Measurements from ENCODE around the gene COPRS.
"Not testable (repeated sequence)": the region's sequence is repeated elsewhere in the genome, so short reads cannot be mapped to it uniquely, and the experiment has no call there.

Gene COPRS

DNA sequence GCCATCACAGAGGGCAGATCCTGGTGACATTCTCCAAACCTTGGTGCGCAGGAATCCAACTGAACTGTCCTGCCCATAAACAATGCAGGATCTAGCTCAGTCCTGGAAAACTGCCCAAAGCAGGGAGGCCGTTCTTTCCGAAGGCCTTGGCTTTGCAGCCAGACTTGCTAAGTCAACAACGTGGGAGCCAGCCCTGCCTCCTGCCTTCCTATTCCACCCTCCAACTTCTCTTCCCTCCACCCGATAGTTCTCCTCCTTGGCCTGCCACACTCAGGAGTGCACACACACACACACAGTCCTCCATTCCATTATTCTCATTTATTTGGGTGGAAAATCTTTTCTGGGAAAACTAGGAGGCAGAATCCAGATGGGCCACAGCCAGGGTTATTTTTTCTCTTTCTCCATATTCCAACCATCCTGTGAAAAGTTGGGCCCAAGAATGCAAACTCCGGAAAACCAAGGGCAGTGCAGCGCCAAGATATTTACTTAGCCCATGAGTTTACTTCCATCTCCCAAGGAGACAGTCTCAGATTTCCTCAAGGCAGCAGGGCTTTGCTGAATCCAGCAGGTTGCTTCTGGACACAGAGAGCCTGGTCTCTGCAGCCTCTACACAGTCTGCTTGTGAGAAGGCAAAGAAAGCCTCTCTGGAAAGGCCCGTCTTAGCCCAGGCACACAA, 15.8 kb downstream of the COPRS start:
- no peak for DNase-seq

DNA sequence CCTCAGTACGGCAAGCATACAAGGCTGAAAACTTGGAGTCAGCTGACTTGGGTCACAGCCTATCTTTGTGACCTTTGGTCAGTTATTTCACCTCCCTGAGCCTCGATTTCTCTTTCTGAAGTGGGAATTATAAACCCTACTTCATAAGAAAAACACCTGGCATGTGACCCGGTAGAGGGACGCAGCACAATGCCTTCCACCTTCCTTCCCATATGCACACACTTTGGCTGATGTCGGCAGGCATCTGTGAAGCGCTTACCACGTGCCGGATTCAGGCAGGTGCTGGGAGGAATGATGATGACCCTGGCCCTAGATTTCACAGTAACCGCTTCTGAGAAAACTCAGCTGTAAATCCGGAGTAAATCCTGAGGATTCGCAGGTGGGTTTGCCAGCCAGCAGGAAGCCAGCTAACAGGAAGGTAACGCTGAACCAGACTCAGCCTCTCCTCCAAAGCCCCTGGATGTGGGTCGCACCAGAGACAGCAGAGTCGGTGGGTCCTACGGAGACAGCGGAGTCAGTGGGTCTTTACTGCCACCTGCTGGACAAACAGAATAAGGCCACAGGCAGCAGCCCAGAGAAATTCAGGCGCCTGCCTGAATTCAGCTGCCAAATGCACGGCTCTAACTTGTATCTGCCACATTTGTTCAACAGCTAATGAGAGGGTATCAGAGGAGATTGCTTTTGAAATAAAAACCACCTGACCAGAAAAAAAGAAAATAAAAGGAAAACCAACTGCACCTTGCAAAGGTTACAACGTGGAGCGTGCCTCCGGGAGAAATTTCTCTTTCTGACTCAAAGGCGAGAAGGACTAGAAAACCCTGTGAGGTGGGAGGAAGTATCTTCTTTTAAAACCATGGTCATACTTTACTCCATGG, 16.6 kb downstream of the COPRS start:
- peak; percentile 58 to 64 for DNase-seq

DNA sequence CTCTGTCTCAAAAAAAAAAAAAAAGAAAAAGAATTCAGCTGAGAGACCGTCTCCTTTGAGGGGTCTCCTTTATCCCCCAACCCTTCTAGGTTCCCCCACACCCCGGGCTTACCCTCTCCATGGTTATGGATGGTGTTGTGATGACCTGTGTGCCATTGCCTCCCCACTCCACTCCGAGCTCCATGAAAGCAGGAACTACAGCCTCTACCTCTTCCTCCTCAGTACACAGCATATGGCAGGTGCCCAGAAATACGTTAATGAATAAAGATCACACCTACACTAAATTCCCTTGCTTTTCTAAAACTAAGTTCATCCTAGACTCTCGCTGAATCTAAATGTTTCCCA, 17.2 kb downstream of the COPRS start:
- no peak for DNase-seq

DNA sequence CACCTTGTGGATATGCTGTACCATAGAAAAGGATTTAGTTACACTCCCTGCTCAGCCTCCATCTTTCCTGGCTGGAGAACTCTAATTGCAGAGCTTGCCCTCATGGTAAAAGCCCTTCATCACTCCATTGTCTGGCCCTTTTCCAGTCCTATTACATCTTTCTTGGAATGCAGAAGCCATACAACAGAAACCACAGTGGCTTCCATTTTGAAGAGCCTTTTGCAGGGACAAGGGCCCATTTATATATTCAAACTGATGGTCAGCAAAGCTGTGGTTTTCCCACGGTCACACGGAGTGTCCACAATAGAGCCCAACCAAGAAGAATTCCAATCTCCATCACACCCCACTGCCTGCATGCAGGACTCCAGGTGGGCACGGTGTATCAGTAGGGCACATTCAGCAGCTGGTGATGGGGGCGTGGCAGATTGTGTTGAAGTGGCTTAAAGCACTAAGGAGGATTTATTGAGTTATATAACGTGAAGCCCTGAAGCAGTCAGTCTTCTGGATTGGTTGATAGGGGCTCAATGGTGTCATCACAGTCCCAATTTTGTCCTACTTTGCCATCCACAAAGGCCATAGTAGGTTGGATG, 20.3 kb downstream of the COPRS start:
- DNase-seq: no peak

DNA sequence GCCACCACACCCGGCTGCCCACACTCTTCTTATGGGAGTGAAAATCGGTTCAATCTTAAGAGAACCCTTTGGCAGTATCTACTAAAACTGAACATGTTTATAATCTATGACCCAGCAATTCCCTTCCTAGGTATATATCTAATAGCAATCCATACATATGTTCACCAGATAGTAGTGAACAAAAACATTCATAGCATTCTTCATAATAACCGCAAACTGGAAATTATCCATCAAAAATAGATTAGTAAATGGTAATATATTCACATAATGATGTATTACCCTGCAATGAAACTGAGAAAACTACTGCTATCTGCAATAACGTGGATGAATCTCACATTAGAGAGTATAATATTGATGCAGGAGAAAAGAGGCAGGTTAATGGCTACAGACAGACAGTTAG, 23.1 kb downstream of the COPRS start:
- DNase-seq: no peak

DNA sequence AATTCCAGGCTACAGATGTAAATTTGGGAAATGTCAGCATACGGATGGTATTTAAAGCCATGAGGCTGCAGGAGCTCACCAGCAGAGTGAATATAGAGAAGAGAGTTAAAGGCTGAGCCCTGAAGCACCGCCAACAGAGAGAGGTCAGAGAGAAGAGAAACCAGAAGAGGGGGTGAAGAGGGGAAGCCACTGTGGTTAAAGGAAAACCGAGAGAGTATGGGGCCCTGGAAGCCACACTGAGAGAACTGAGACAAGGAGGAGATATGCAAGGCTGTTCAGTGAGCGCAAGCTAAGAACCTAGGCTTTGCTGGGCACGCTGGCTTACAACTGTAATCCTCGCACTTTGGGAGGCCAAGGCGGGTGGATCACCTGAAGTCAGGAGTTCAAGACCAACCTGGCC, 24.6 kb downstream of the COPRS start:
- DNase-seq: no peak

DNA sequence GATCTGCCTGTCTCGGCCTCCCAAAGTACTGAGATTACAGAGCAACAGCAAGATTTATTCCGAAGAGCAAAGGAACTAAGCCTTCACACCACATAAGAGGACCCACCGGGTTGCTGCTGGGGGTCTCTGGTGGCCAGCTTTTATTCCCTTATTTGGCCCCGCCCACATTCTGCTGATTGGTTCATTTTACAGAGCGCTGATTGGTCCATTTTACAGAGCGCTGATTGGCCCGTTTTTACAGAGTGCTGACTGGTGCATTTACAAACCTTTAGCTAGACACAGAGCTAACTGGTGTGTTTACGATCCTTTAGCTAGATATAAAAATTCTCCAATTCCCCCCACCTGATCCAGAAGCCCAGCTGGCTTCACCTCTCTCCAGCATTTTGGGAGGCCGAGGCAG, 26.3 kb downstream of the COPRS start:
- no peak for DNase-seq

DNA sequence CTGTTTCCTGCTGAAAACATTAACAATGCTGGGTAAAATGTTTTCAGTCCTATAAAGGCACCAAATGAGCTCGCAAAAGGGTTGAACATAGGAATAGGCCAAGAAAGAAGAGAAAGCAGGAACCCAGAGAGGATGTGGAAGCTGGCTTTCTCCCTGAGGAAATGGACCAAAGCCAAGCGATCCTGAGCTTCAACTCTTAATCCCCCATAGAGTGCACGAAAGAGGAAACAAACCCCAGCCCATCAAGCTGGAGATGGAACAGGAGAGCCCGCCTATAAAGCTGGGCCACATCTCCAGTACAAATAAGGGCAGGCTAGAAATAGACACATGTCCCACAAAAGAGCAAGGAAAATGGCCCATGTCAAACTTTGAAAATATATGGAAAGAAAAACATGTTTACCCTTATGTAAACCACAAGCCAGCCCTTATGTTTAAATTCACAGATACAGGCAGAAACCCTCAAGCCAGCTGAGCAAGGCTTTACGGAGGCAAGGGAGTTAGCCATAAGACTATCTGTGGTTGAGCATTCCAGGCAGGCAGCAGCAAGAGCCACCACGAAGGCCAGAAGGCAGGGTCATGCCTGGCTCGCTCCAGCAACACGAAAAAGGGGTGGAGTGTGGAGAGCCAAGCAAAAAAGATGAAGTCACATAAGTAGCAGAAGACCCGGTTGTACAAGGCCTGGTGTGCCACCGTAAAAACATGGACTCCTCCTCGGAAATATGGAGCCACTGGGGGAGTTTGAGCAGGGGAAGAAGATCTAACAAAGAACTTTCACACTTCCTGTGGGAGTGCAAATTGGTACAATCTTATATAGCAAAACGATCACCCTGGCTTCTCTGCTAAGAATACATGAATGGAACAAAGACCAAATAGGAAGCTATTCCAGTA, 27.8 kb downstream of the COPRS start:
- no peak for DNase-seq

DNA sequence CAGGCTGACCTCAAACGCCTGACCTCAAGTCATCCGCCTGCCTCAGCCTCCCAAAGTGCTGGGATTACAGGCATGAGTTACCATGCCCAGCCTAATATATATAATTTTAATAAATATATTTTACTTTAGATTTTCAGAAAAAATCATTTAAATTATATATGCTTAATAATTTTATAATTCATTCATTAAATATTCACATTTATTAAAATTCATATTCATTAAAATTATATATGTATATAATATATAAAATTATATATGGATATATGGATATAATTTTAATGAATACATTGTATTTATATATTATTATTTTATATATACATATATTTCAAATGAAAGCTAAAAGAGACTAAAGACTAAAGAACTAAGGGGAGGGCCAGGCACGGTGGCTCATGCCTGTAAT, 29.4 kb downstream of the COPRS start:
- DNase-seq: no peak

DNA sequence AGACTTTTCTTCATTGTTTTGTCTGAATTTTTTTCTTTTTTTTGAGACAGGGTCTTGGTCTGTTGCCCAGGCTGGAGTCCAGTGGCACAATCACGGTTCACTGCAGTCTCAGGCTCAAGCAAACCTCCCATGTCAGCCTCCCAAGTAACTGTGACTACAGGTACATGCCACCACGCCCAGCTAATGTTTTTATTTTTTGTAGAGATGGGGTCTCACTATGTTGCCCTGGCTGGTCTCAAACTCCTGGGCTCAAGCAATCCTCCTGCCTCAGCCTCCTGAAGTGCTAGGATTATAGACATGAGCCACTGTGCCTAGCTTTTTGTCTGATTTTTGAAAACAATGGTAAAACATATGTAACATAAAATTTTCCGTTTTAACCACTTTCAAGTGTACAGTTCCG, 30.1 kb downstream of the COPRS start:
- DNase-seq: not testable (repeated sequence)

DNA sequence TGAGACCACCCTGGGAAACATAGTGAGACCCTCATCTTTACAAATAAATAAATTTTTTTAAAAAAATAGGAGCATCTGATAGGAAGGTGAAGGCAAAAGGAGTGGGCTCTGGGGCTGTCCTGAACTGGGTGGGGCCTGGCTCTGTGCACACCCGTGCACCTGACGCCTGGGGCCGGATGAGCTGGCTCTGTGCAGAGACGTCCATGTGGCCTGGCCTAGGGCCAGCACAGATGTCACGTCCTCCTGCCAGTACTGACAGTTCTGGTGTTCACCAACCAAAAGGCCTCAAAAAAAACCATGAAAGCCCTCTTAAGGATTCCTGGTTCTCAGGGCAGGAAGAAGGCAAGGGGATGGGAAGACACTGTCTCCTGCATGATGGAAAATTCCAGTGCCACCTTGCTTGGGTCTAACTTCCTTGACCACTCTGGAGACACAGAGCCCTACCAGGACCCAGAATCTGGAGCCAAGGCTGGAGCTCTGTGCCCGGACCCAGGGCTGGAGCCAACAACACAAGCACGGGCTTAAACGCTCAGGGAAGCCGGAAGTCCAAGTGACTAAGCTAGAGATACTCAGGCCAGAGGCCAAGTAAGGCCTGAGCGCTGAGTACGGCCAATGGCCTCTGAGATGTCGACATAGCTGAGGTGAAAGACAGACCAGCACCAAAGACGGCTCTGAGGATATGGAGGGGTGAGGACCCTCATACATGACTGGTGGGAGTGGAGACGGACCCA, 32.9 kb downstream of the COPRS start:
- DNase-seq: no peak

DNA sequence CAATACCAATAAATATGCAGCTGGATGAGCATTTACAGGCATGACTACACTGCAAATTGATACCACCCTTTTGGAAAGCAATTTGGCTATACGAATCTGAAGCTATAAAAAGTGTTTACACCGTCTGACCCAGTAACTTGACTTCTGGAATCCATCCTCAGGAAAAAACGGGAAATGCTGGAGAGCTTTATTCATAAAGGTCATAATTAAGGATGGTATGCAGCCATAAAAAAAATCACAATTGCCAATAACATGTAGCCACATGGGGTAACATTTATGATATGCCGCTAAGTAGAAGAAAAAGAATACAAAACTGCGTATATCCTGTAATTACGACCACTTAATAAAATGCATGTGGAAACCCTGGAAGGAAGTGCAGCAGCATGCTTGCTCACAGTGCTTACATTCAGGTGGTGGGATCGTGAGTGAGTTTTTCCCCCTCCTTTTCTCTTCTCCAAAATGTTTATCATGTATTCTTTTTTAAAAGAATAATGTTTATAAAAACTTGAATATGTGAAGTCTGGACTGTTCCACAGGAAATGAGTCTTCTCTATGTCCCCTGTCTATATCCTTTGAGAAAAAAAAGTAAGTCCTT, 34.2 kb downstream of the COPRS start:
- no peak for DNase-seq

DNA sequence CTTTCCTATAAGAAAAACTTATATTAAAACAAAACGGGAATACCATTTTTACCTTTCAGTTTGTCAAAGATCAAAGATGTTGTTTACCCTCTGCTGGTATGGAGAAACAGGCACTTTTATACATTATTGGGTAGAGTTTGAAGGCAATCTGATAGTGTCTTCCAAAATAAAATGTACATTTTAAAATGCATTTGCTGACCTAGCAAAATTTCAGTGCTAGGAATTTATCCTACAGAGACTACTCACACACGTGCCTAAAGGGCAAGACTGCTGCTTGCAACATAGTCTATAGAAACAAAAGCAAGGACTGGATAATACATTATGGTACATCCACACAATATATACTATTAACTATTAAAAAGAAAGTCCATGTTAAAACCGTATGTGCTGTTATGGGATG, 36.0 kb downstream of the COPRS start:
- no peak for DNase-seq

DNA sequence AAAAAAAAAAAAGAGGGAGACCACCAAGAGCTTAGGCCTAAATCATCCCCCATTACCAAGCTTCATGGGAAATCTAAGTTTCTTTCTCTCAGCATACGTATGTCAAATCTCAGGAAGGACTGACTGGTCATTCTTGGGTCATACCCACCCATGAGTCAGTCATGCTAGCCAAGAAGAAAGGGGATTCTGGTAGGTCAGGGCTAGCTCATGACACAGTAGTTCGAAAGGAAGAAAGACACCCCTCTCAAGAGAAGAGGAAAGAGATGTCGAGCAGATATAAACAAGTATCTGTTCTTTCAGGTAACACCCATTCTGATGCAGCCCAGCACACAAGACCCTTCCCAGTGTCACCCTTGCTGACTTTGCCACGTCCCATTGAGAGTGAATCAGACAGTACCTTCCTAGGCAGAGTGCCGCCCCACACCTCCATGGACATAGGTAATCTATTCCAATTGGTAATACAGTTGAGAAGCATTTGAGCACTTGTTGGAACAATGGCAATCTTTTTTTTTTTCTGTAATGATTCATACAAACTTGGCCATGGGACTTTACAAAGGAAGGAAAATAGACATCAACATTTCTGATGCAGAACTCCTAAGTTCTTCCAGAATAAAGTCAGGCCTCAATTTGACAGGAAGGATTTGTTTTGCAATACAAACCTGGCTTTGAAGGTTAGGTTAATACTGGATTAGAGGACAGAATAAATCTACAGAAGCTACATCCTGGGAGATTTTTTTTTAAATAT, 38.2 kb downstream of the COPRS start:
- no peak for DNase-seq

DNA sequence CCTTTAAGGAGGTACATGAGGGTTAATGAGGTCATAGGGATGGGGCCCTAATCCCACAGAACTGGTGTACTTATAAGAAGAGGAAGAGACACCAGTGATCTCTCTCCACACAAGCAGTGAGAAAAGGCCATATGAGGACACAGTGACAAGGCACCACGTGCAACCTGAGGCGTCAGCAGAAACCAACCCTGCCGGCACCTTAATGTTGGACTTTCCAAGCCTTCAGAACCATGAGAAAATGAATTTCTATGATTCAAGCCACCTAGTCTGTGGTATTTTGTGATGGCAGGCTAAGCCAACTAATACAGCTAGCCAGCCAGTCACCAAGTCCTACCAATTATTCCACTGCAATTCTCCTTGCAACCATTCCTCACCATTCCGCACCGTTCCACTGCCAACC, 39.5 kb downstream of the COPRS start:
- no peak for DNase-seq

DNA sequence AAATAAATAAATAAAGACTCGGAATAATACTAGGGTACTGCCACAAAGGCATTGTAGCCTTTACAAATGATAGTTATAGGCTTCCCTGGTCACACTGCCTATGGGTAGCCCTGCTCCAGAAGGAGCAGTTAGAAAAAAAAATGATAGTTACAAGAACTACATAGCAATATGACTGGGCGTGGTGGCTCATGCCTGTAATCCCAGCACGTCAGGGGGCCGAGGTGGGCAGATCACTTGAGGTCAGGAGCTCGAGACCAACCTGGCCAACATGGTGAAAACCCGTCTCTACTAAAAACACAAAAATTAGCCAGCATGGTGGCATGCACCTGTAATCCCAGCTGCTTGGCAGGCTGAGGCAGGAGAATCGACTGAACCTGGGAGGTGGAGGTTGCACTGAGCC, 40.2 kb downstream of the COPRS start:
- not testable (repeated sequence) for DNase-seq

DNA sequence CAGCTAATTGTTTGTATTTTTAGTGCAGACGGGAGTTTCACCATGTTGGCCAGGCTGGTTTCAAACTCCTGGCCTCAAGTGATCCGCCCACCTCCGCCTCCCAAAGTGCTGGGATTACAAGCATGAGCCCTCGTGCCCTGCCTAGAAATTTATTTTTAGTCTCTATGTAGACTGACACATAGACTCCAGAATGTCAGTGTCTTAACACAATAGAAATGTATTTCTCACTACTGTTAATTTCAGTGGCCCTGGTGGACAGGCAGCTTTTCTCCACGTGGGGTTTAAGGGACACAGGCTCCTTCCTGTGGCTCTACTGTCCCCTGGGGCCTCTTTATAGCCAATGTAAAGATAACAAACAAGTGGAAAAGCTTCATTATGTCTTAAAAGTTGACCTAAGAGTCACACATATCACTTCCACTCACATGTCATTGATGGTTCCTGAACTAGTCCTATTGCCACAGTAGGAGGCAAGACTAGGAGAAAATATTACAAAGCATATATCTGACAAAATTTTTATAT, 43.8 kb downstream of the COPRS start:
- DNase-seq: no peak

DNA sequence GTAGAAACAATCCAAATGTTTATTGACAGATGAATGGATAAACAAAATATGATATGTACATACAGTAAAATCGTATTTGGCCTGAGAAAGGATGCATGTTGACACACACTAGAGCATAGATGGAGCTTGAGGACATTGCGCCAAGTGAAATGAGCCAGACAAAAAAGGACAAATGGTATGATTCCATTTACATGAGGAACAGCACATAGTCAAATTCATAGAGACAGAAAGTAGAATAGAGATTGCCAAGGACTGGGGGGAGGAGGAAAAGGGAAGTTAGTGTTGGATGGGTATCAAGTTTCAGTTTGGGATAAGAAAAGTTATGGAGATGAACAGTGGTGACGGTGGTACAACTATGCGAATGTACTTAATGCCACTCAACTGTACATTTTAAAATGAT, 47.9 kb downstream of the COPRS start:
- DNase-seq: no peak

DNA sequence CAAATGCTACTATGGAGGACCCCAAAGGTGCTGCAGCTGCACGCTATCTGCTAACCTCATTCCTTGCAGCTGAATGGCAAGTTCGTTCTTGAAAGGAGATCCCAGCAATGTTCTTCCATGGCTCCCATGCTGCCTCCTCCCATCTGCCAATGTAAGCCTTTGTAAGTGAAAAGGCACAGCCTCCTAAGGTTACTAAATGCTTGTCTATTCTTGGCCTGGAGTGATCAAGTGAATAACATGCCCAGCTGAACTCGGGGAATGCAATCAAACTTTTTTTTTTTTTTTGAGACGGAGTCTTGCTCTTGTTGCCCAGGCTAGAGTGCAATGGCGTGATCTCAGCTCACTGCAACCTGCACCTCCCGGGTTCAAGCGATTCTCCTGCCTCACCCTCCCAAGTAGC, 49.2 kb downstream of the COPRS start:
- not testable (repeated sequence) for DNase-seq

DNA sequence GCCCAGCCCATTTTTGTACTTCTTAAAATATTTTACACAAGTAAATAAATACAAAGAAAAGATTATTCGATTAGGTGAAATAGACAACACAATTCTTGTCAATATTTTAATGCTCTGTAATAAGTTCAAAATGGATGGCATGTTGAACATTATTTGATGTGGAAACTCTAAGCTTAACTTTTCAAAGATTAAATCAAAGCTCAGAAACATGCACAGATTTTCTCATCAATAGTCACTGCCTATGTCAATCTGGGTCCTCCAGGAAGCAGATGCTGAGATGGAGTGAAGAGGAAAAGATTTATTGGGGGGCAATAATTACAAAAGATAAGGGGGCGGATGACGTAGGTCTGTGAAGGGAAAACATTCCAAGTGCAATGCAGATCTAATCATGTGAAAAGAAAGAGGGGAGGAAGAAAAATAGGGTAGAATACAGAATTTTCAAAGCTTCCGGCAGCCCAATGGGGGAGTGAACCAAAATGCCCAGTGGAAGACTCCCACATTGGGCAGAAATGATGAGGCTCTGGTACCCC, 50.5 kb downstream of the COPRS start:
- no peak for DNase-seq

DNA sequence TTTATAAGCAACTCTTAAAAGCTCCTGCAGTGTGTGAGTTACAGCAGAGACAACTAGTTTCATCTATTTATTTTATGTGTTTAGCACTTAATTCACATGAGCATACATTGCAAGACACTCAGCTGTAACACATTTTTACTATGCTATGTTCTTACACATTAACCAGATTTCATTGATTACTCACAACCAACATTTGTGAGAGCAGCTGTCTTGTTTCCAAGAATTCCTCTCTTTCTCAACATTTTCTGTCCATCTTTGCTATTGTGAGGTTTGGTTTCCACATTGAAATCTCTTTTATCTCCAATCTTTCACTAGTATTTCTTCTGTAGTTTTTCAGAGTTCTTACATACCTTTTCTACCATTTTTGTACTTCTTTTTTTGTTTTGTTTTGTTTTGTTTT, 51.2 kb downstream of the COPRS start:
- DNase-seq: no peak
